TTC549 (cell line): ENCODE results near the gene TMPRSS2.

Source experiments
- FAIRE-seq: peaks from 2 replicates; lab custom pipeline; 2012; peaks lifted over from hg19 to GRCh38; lab: Jason Lieb, UNC

TMPRSS2 gene

GRCh38 chr21:41507521-41508414 lies at the start of gene TMPRSS2:
Gene TMPRSS2, minus strand, starts transcription at chr21:41508158. Its CDS starts 10,025 bp downstream, at chr21:41498133.
- no peak for FAIRE-seq

- FAIRE-seq, result no peak
Observed at GRCh38 chr21:41555057-41555456, 47.1 kb upstream of the TMPRSS2 start.

GRCh38 chr21:41552254-41552653 lies 44.3 kb upstream of the TMPRSS2 start:
- no peak for FAIRE-seq

- FAIRE-seq, result no peak
Observed at GRCh38 chr21:41548781-41549180, 40.8 kb upstream of the TMPRSS2 start.

- no peak for FAIRE-seq
Observed at GRCh38 chr21:41547111-41547510, 39.2 kb upstream of the TMPRSS2 start.

GRCh38 chr21:41545500-41546359 lies 37.8 kb upstream of the TMPRSS2 start:
- no peak for FAIRE-seq

- FAIRE-seq, result no peak
Observed at GRCh38 chr21:41542727-41543126, 34.8 kb upstream of the TMPRSS2 start.

- FAIRE-seq, result no peak
Observed at GRCh38 chr21:41537356-41537755, 29.4 kb upstream of the TMPRSS2 start.

- FAIRE-seq, result no peak
Observed at GRCh38 chr21:41536827-41537103, 28.8 kb upstream of the TMPRSS2 start.

- FAIRE-seq, result no peak
Observed at GRCh38 chr21:41536076-41536826, 28.3 kb upstream of the TMPRSS2 start.

- FAIRE-seq, result no peak
Observed at GRCh38 chr21:41530366-41530765, 22.4 kb upstream of the TMPRSS2 start.

GRCh38 chr21:41529769-41530168 lies 21.8 kb upstream of the TMPRSS2 start:
- no peak for FAIRE-seq

GRCh38 chr21:41526478-41527087 lies 18.6 kb upstream of the TMPRSS2 start:
- no peak for FAIRE-seq

GRCh38 chr21:41523175-41523574 lies 15.2 kb upstream of the TMPRSS2 start:
- FAIRE-seq, result no peak

GRCh38 chr21:41521489-41522027 lies 13.6 kb upstream of the TMPRSS2 start:
- FAIRE-seq, result no peak

- FAIRE-seq, result no peak
Observed at GRCh38 chr21:41520560-41521442, 12.8 kb upstream of the TMPRSS2 start.

- FAIRE-seq, result no peak
Observed at GRCh38 chr21:41519806-41520559, 12.0 kb upstream of the TMPRSS2 start.

GRCh38 chr21:41518757-41519156 lies 10.8 kb upstream of the TMPRSS2 start:
- FAIRE-seq, result no peak

GRCh38 chr21:41511858-41512257 lies 3.9 kb upstream of the TMPRSS2 start:
- FAIRE-seq, result no peak

GRCh38 chr21:41510500-41510899 lies 2.5 kb upstream of the TMPRSS2 start:
- no peak for FAIRE-seq
